HCT116 (cell line): ENCODE results near the gene CRY1. TPM values are rescaled to one million over a fixed set of nuclear protein-coding genes. Genes with fewer than 3 reads are reported as not detected.

ENCODE experiments used
- ATAC-seq: fragments of 200-7000 bp; cut with Tn5 transposase; 2 replicates; pipeline ENCODE4 v1.9.1; 2020; ENCODE audit warnings: mild to moderate bottlenecking, moderate library complexity
- BruUV-seq: library from RNA; stranded (reverse); fragments of 400-500 nt; replicated peaks from 2 replicates; lab custom pipeline; 2021; lab: Mats Ljungman, UMichigan
- CTCF ChIA-PET: fragments of 300-600 bp; sonication (Branson Sonifier 250); formaldehyde crosslinking; loops from one replicate; lab custom pipeline; 2021; ENCODE audit warnings: antibody characterized with exemption; lab: Charles Lee
- POLR2A ChIA-PET: fragments of 300-600, 350-600 bp; sonication (Branson Sonifier 250); formaldehyde crosslinking; loops from one replicate; lab custom pipeline; 2021; ENCODE audit warnings: antibody characterized with exemption; lab: Charles Lee
- RAD21 ChIA-PET, 2 experiments: fragments of 300-600 bp; sonication (Branson Sonifier 250); formaldehyde crosslinking; loops; one replicate each; lab custom pipeline; 2023; ENCODE audit warnings: low total read pairs in 2 of 2; ENCODE audit not compliant: uncharacterized antibody in 2 of 2, unreplicated experiment in 2 of 2, low non-redundant PET in 1 of 2; lab: Charles Lee
- DNase-seq: peaks from one replicate; pipeline ENCODE4 v3.0.0-alpha.2; 2010; ENCODE audit warnings: low read depth, low spot score
- H2AFZ ChIP-seq: fragments of 200-600 bp; shearing (Covaris generic), sonication (generic); 2 replicates; pipeline ENCODE4 v1.6.1; 2017; ENCODE audit warnings: low read depth, mixed run types, mixed read lengths, antibody characterized with exemption, low read length; ENCODE audit not compliant: poor library complexity, severe bottlenecking
- H3K27ac ChIP-seq: 2 replicates; pipeline ENCODE4 v1.5.1; 2012; ENCODE audit warnings: low read depth, low read length
- H3K27me3 ChIP-seq: fragments of 200-600 bp; sonication (generic); 2 replicates; pipeline ENCODE4 v1.6.1; 2016; ENCODE audit warnings: mixed run types, low read length, mixed read lengths; ENCODE audit not compliant: insufficient read depth
- H3K36me3 ChIP-seq, 2 experiments: fragments of 200-500 bp in 1 of 2; fragments of 200-600 bp in 1 of 2; sonication (Bioruptor generic) in 1 of 2; sonication (generic) in 1 of 2; 2 replicates each; pipeline versions ENCODE4 v1.5.1 to v1.6.1; 2014 to 2016; ENCODE audit warnings: low read length in 2 of 2, inconsistent platforms in 1 of 2, mixed read lengths in 1 of 2, mixed run types in 1 of 2; ENCODE audit not compliant: insufficient read depth in 2 of 2, control insufficient read depth in 1 of 2
- H3K4me1 ChIP-seq, 2 experiments: fragments of 200-600 bp in 1 of 2; sonication (generic) in 1 of 2; 2 replicates each; pipeline versions ENCODE4 v1.5.1 to v1.6.1; 2012 to 2017; ENCODE audit warnings: low read length in 2 of 2, inconsistent platforms in 1 of 2, mild to moderate bottlenecking in 1 of 2, mixed read lengths in 1 of 2, mixed run types in 1 of 2, moderate library complexity in 1 of 2; ENCODE audit not compliant: insufficient read depth in 2 of 2, control insufficient read depth in 1 of 2
- H3K4me2 ChIP-seq: fragments of 200-600 bp; sonication (generic); 2 replicates; pipeline ENCODE4 v1.6.1; 2017; ENCODE audit warnings: mixed run types, low read length, mixed read lengths
- H3K4me3 ChIP-seq, 2 experiments: fragments of 200-600 bp in 1 of 2; sonication (generic) in 1 of 2; replicated peaks in 1 of 2; 2 replicates each; pipeline ENCODE4 v1.5.1; 2011 to 2016; ENCODE audit warnings: low read length in 2 of 2, control low read depth in 1 of 2, low read depth in 1 of 2, mild to moderate bottlenecking in 1 of 2, mixed read lengths in 1 of 2, mixed run types in 1 of 2
- H3K79me2 ChIP-seq: fragments of 200-600 bp; sonication (generic); 2 replicates; pipeline ENCODE4 v1.6.1; 2017; ENCODE audit warnings: mild to moderate bottlenecking, mixed run types, low read length, moderate library complexity, mixed read lengths; ENCODE audit not compliant: insufficient read depth
- H3K9ac ChIP-seq: fragments of 200-600 bp; sonication (generic); 2 replicates; pipeline ENCODE4 v1.6.1; 2016; ENCODE audit warnings: low read length, mixed read lengths
- H3K9me2 ChIP-seq: fragments of 200-600 bp; sonication (generic), shearing (Covaris generic); 2 replicates; pipeline ENCODE4 v1.6.1; 2017; ENCODE audit warnings: mixed run types, mild to moderate bottlenecking, moderate library complexity; ENCODE audit not compliant: insufficient read depth
- H3K9me3 ChIP-seq, 2 experiments: fragments of 200-500 bp in 1 of 2; fragments of 200-600 bp in 1 of 2; sonication (Bioruptor generic) in 1 of 2; sonication (generic) in 1 of 2; 2 replicates each; pipeline ENCODE4 v1.6.1; 2014 to 2017; ENCODE audit warnings: low read length in 2 of 2, mixed read lengths in 2 of 2, inconsistent platforms in 1 of 2, low read depth in 1 of 2, mild to moderate bottlenecking in 1 of 2, mixed run types in 1 of 2, moderate library complexity in 1 of 2; ENCODE audit not compliant: control insufficient read depth in 1 of 2, insufficient read depth in 1 of 2
- H4K20me1 ChIP-seq: fragments of 200-600 bp; sonication (generic), shearing (Covaris generic); 2 replicates; pipeline ENCODE4 v1.6.1; 2017; ENCODE audit warnings: mixed run types, mild to moderate bottlenecking, moderate library complexity; ENCODE audit not compliant: insufficient read depth
- ELF1 ChIP-seq: IDR thresholded peaks from 2 replicates; pipeline ENCODE4 v1.6.1; 2012; ENCODE audit warnings: low read depth, borderline replicate concordance
- EZH2phosphoT487 ChIP-seq: fragments of 200-600 bp; IDR thresholded peaks from 2 replicates; pipeline ENCODE4 v1.6.1; 2018; ENCODE audit warnings: antibody characterized with exemption, borderline replicate concordance
- FOSL1 ChIP-seq: IDR thresholded peaks from 2 replicates; pipeline ENCODE4 v1.6.1; 2012; ENCODE audit warnings: low read depth
- POLR2A ChIP-seq: IDR thresholded peaks from 2 replicates; pipeline ENCODE4 v1.7.0; 2011; ENCODE audit warnings: borderline replicate concordance; ENCODE audit not compliant: insufficient read depth, insufficient read length; ENCODE audit errors: extremely low read depth
- POLR2AphosphoS5 ChIP-seq: IDR thresholded peaks from 2 replicates; pipeline ENCODE4 v1.6.1; 2011; ENCODE audit warnings: mild to moderate bottlenecking, low read depth, low read length, moderate library complexity
- RAD21 ChIP-seq: IDR thresholded peaks from 2 replicates; pipeline ENCODE4 v1.6.1; 2012; ENCODE audit warnings: low read depth, mild to moderate bottlenecking
- SIN3A ChIP-seq: IDR thresholded peaks from 2 replicates; pipeline ENCODE4 v1.6.1; 2012; ENCODE audit warnings: low read depth
- SP1 ChIP-seq: IDR thresholded peaks from 2 replicates; pipeline ENCODE4 v1.6.1; 2012; ENCODE audit warnings: low read depth
- SRF ChIP-seq: IDR thresholded peaks from 2 replicates; pipeline ENCODE4 v1.6.1; 2012; ENCODE audit warnings: low read depth
- YY1 ChIP-seq: IDR thresholded peaks from 2 replicates; pipeline ENCODE4 v1.6.1; 2011; ENCODE audit warnings: low read length, low read depth, moderate library complexity, mild to moderate bottlenecking; ENCODE audit not compliant: insufficient replicate concordance; ENCODE audit errors: extremely low read depth
- ZNF274 ChIP-seq: fragments of 200-500 bp; sonication (Bioruptor generic); IDR thresholded peaks from 2 replicates; pipeline ENCODE4 v1.6.1; 2014; ENCODE audit warnings: mild to moderate bottlenecking, low read depth, low read length, inconsistent platforms
- intact Hi-C: fragments of 100-400 bp; cut with micrococcal nuclease; formaldehyde crosslinking; loops from 2 replicates; pipeline ENCODE4 v1.10.0; 2022
- total RNA-seq: library from RNA; stranded (reverse); gene quantifications from one replicate; pipeline ENCODE4 v1.2.1, GENCODE V29; 2021; ENCODE audit not compliant: unreplicated experiment
- TF ChIP-seq, protein P1 (sequence below): IDR thresholded peaks from 2 replicates; pipeline ENCODE4 v1.6.1; 2012
- TF ChIP-seq, protein P2 (sequence below), 3 experiments: fragments of 200-600 bp in 1 of 3; sonication (generic) in 1 of 3; IDR thresholded peaks in 2 of 3; conservative IDR thresholded peaks in 1 of 3; 2 replicates each; pipeline ENCODE4 v1.5.1; 2012 to 2017; ENCODE audit warnings: low read depth in 2 of 3, low read length in 2 of 3, antibody characterized with exemption in 1 of 3, borderline replicate concordance in 1 of 3, control low read depth in 1 of 3, mild to moderate bottlenecking in 1 of 3, mixed read lengths in 1 of 3, mixed run types in 1 of 3, moderate library complexity in 1 of 3; ENCODE audit not compliant: insufficient read depth in 1 of 3

CRY1 gene
- total RNA-seq, 1 experiment from 2014 or later, result 16.3 TPM

DNA sequence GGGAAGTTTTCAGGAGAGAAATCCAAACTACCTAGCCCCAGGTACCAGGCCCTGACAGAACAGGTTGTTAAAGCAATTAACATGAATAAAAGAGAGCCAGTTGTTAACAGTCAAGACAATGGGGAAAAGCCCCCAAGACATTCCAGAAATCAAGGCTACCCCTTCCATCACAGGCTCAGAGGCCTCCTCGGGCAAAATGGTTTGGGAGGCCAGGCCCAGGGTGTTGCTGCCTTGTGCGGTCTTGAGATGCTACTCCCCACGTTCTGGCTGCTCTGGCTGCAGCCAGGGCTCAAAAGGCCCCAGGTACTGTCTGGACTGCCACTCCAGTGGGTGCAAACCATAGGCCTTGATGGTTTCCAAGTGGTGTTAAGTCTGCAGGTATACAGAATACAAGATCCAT, 7.0 kb downstream of the CRY1 start:
- BruUV-seq, result no TSS peak
- H3K9me3 ChIP-seq, result no peaks in the 10 kb centered on the region
- H4K20me1 ChIP-seq, result no peaks in the 10 kb centered on the region
- no peaks in the 10 kb centered on the region for H3K9me2 ChIP-seq
- no peak for DNase-seq
- H3K27ac ChIP-seq, result no peak overlapping the region
- no peak overlapping the region for H2AFZ ChIP-seq
- H3K4me3 ChIP-seq, result no peak overlapping the region
- TF ChIP-seq, protein P1, sequence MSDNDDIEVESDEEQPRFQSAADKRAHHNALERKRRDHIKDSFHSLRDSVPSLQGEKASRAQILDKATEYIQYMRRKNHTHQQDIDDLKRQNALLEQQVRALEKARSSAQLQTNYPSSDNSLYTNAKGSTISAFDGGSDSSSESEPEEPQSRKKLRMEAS, result no peak
- no peak for TF ChIP-seq YY1
- no peak for TF ChIP-seq SRF
- no peak for TF ChIP-seq SIN3A
- H3K9ac ChIP-seq, result no peak overlapping the region
- ChIA-PET CTCF (no interaction called here), POLR2A (no interaction called here), RAD21 (no interaction called here)
- H3K4me1 ChIP-seq, result peaks cover 2 to 4% of the 10 kb centered on the region in 2 experiments; a peak in 3 of 4 replicates
- no peaks in the 10 kb centered on the region for H3K27me3 ChIP-seq
- intact Hi-C loops, result no loop called here
- peaks cover 17% of the 10 kb centered on the region for H3K79me2 ChIP-seq
- H3K36me3 ChIP-seq, result peaks cover 0 to 4% of the 10 kb centered on the region in 2 experiments; a peak in 2 of 4 replicates
- no peak overlapping the region for H3K4me2 ChIP-seq
- ATAC-seq, result no peak

DNA sequence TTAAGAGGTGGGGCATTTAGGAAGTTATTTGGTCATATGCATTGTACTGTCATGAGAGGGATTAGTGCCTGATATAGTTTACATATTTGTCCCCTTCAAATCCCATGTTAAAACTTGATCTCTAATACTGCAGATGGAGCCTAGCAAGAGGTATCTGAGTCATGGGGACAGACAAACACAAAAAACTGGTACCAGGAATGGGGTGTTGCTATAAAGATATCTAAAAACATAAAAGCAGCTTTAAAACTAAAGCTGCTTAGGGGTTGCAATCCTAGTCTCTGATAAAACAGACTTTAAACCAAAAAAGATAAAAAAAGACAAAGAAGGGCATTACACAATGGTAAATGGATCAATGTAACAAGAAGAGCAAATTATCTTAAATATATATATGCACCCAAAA, 11.6 kb downstream of the CRY1 start:
- ChIA-PET POLR2A (no interaction called here), CTCF (no interaction called here), RAD21 (no interaction called here)
- no peaks in the 10 kb centered on the region for H4K20me1 ChIP-seq
- no peaks in the 10 kb centered on the region for H3K9me3 ChIP-seq
- H3K27me3 ChIP-seq, result no peaks in the 10 kb centered on the region
- H3K79me2 ChIP-seq, result peaks cover 5% of the 10 kb centered on the region; the same call in 1 of the 2 replicates
- BruUV-seq, result no TSS peak
- intact Hi-C loops, result no loop called here
- DNase-seq, result no peak
- H3K4me1 ChIP-seq, result peaks cover 0 to 4% of the 10 kb centered on the region in 2 experiments; a peak in 1 of 4 replicates
- TF ChIP-seq SP1 (no peak), FOSL1 (no peak), POLR2AphosphoS5 (no peak), SRF (no peak), ELF1 (no peak), RAD21 (no peak), POLR2A (no peak), ZNF274 (no peak), EZH2phosphoT487 (no peak)
- TF ChIP-seq, protein P2, sequence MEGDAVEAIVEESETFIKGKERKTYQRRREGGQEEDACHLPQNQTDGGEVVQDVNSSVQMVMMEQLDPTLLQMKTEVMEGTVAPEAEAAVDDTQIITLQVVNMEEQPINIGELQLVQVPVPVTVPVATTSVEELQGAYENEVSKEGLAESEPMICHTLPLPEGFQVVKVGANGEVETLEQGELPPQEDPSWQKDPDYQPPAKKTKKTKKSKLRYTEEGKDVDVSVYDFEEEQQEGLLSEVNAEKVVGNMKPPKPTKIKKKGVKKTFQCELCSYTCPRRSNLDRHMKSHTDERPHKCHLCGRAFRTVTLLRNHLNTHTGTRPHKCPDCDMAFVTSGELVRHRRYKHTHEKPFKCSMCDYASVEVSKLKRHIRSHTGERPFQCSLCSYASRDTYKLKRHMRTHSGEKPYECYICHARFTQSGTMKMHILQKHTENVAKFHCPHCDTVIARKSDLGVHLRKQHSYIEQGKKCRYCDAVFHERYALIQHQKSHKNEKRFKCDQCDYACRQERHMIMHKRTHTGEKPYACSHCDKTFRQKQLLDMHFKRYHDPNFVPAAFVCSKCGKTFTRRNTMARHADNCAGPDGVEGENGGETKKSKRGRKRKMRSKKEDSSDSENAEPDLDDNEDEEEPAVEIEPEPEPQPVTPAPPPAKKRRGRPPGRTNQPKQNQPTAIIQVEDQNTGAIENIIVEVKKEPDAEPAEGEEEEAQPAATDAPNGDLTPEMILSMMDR (IDR thresholded peaks at IDR 0.05 in 2 of 3, conservative IDR thresholded peaks at IDR 0.05 in 1 of 3; ENCODE audit: borderline replicate concordance in 1 of 3, insufficient read depth in 1 of 3, low read depth in 2 of 3, low read length in 2 of 3), result no peak
- TF ChIP-seq, protein P1, result no peak
- H3K36me3 ChIP-seq, result peaks cover 0 to 4% of the 10 kb centered on the region in 2 experiments; a peak in 2 of 4 replicates
- H3K9ac ChIP-seq, result no peak overlapping the region
- no peaks in the 10 kb centered on the region for H3K9me2 ChIP-seq
- no peak overlapping the region for H3K4me3 ChIP-seq
- no peak overlapping the region for H2AFZ ChIP-seq
- no peak overlapping the region for H3K4me2 ChIP-seq
- no peak overlapping the region for H3K27ac ChIP-seq
- ATAC-seq, result no peak
